ENCODE data around the gene METTL25B.

Gene METTL25B

GRCh38 chr1:156708218-156708661 is 20.0 kb upstream of the METTL25B start:
- TF ChIP-seq, protein P1, sequence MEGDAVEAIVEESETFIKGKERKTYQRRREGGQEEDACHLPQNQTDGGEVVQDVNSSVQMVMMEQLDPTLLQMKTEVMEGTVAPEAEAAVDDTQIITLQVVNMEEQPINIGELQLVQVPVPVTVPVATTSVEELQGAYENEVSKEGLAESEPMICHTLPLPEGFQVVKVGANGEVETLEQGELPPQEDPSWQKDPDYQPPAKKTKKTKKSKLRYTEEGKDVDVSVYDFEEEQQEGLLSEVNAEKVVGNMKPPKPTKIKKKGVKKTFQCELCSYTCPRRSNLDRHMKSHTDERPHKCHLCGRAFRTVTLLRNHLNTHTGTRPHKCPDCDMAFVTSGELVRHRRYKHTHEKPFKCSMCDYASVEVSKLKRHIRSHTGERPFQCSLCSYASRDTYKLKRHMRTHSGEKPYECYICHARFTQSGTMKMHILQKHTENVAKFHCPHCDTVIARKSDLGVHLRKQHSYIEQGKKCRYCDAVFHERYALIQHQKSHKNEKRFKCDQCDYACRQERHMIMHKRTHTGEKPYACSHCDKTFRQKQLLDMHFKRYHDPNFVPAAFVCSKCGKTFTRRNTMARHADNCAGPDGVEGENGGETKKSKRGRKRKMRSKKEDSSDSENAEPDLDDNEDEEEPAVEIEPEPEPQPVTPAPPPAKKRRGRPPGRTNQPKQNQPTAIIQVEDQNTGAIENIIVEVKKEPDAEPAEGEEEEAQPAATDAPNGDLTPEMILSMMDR (IDR thresholded peaks at IDR 0.05), result no peak

GRCh38 chr1:156709031-156709430 is 19.2 kb upstream of the METTL25B start:
- TF ChIP-seq, protein P1 (IDR thresholded peaks at IDR 0.05), result no peak

DNA sequence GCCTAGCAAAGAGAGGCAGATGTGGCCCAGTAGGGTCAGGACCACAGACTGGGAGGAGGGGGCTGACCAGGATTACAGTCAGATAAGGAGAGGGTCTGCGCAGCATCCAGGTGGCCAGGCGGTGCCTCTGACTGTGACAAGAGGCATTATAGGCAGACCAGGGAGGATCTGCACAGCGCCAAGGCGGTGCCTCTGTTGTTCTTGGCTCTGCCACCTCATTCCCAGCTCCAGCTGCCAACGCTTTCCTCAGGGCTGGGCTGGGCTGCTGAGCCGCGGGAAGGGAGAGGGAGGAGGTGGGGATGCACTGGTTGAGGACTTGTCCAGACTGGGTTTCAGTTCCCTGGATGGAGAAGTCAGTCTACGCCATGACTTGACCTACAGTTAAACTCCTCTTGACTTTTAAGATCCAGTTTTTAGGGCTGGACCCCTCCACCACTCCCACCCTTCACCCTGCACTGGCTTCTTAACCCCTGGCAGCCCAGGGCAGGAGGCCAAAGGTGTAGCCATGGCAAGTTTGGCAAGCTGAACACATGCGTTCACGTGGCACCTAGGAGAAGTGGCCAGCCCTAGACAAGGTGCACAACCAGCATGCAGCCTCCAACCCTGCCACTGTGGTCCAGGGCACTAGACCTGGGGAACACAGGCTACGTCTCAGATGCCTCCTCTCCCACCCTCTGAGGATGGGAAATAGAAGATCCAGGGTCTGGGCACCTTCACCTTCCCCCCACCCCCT is 18.3 kb upstream of the METTL25B start:
- TF ChIP-seq, protein P1 (IDR thresholded peaks at IDR 0.05), result no peak

DNA sequence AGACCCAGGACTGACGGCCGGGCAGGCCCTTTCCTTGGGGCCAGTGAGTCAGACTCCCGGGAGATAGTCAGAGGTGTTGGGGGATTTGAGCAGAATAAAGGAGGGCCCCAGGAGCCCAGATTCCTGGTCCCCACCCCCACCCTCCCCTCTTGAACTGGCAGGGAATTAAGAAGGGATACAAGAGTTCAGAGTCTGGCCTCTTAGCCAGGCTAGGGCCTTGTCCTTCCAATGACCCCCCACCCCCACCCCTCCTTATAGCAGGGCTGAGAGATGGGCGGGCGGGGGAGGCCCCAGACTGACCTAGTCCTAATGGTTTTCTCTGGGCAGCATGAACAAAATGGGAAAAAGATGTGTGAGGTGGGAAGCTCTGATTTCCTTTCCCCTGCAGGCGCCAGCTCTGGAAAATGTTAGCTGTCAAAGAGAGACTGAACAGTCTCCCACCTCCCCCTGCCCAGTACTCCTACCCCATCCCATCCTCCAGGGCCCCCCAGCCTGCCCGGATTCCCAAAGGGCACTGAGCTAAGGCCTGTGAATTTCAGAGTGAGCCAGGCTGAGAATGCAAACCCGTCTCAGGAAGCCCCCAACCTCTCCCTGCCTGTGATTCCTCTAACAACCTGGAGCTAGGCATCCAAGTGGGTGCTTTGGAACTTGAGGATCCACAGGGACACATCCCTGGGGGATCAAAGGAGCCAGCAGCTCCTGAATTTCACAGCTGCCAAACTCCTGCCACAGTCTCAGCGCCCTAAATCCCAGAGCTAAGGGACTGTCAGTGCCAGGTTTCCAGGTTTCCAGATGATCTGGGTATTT is 17.1 kb upstream of the METTL25B start:
- TF ChIP-seq, protein P1 (IDR thresholded peaks at IDR 0.05), result no peak

- TF ChIP-seq, protein P1 (IDR thresholded peaks at IDR 0.05), result no peak
Measured at GRCh38 chr1:156712626-156713025, 15.6 kb upstream of the METTL25B start.

DNA sequence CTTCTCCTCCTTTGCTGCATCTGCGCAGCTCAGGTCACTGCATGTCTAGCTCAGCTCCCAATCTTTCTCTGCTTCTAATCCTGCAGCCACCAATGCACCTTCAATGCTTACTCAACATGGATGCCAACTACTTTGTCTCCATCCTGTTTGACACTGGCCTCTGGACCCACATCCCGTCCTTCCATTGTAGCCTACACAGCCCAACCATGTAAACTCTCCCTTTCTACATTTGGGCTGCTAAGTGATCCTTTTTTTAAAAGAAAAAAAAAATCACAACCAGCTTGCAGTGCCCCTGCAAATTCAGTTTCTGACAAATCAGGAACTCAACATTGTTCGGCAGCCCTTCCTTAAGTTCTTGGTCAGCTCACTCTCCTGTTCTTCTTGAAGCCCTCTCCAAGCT is 13.4 kb upstream of the METTL25B start:
- TF ChIP-seq, protein P1 (IDR thresholded peaks at IDR 0.05), result no peak

GRCh38 chr1:156717351-156717750 is 10.9 kb upstream of the METTL25B start:
- TF ChIP-seq, protein P1 (IDR thresholded peaks at IDR 0.05), result no peak
